NB4 (cell line): ENCODE measurements around the gene WDR45B.

Source experiments
- DNase-seq: peaks from one replicate; pipeline ENCODE4 v3.0.0; 2010; ENCODE audit warnings: low read depth
- H3K4me3 ChIP-seq: one replicate; pipeline ENCODE4 v1.5.1; 2011; ENCODE audit warnings: mild to moderate bottlenecking, low read depth, low read length, moderate library complexity
- MYC ChIP-seq: IDR thresholded peaks from 2 replicates; pipeline ENCODE4 v1.6.1; 2011; ENCODE audit warnings: low read depth, low read length
- POLR2A ChIP-seq: IDR thresholded peaks from 2 replicates; pipeline ENCODE4 v1.6.1; 2011; ENCODE audit warnings: mild to moderate bottlenecking; ENCODE audit not compliant: insufficient read length; ENCODE audit errors: extremely low read depth
- TF ChIP-seq, protein P1 (sequence below): IDR thresholded peaks from one replicate; pipeline ENCODE4 v1.5.1; 2012; ENCODE audit warnings: low read depth, low read length
- TF ChIP-seq, protein P2 (sequence below): IDR thresholded peaks from 2 replicates; pipeline ENCODE4 v1.6.1; 2011; ENCODE audit warnings: low read depth, low read length

The WDR45B gene

DNA sequence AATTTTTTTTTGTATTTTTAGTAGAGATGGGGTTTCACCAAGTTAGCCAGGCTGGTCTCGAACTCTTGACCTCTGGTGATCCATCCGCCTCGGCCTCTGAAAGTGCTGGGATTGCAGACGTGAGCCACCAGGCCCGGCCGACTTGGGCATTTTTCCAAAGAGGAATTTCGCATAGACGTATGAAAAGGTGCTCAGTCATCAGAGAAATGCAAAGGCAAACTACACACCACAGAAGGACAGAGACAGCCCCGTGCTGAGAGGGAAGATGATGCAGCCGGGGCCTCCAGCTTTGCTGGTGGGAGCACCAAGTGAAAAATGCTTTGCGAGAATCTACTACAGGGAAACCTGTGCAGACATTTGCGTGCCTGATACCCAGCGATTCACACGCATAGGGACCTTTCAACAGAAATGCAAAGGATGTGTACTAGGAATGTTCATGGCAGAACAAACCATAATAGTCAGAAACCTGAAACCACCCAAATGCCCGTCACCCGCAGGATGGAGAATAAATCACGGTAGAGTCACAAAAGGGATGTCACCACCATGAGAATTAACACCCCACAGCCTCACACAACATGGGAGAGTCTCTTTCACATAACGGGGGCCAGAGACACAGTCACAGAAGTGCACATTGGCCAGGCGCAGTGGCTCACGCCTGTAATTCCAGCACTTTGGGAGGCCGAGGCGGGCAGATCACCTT lies 45.1 kb upstream of the WDR45B start:
- no peak for DNase-seq
- TF ChIP-seq, protein P1, sequence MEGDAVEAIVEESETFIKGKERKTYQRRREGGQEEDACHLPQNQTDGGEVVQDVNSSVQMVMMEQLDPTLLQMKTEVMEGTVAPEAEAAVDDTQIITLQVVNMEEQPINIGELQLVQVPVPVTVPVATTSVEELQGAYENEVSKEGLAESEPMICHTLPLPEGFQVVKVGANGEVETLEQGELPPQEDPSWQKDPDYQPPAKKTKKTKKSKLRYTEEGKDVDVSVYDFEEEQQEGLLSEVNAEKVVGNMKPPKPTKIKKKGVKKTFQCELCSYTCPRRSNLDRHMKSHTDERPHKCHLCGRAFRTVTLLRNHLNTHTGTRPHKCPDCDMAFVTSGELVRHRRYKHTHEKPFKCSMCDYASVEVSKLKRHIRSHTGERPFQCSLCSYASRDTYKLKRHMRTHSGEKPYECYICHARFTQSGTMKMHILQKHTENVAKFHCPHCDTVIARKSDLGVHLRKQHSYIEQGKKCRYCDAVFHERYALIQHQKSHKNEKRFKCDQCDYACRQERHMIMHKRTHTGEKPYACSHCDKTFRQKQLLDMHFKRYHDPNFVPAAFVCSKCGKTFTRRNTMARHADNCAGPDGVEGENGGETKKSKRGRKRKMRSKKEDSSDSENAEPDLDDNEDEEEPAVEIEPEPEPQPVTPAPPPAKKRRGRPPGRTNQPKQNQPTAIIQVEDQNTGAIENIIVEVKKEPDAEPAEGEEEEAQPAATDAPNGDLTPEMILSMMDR, result no peak
- TF ChIP-seq POLR2A, result no peak
- TF ChIP-seq, protein P2, sequence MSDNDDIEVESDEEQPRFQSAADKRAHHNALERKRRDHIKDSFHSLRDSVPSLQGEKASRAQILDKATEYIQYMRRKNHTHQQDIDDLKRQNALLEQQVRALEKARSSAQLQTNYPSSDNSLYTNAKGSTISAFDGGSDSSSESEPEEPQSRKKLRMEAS, result no peak
- no peak for TF ChIP-seq MYC
- H3K4me3 ChIP-seq, result no peak overlapping the region

DNA sequence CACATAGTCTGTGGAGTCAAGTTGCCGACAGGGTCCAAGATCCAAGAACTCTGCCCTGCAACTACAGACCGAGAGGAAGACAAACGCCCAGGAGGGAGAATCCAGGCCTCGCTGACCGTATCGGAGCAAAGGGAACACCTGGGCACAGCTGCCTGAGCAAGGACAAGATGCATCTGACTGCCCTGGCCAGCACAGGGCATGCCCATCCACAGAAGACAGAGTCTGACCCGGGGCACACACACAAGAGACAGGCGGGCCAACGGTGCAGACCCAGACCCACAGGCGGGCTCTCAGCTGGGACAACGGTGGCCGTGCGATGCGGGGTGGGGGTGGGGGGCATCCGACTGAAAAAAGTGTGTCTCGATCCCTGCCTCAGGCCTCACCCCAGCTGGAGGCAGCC lies 44.0 kb upstream of the WDR45B start:
- H3K4me3 ChIP-seq, result no peak overlapping the region
- TF ChIP-seq MYC, result no peak
- no peak for TF ChIP-seq POLR2A
- TF ChIP-seq, protein P1, result no peak
- TF ChIP-seq, protein P2, result no peak
- no peak for DNase-seq

DNA sequence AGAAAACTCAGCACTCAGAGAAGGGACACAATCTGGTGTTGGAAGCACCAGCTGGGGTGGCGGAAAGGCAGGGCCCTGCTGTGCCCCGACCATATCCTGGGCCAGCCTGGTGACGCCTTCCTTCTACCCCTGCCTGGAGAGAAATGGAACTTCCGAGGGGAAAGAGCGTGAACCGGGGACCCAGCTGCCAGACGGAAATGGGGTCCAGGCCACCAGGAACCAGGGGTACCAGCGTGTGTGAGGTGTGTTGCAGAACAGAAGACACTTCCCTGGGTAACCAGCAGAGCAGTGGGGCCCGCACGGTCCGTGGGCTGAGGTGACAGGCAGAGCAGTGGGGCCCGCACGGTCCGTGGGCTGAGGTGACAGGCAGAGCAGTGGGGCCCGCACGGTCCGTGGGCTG lies 43.5 kb upstream of the WDR45B start:
- DNase-seq, result no peak
- H3K4me3 ChIP-seq, result no peak overlapping the region
- TF ChIP-seq, protein P2, result no peak
- no peak for TF ChIP-seq MYC
- TF ChIP-seq, protein P1, result no peak
- TF ChIP-seq POLR2A, result no peak

DNA sequence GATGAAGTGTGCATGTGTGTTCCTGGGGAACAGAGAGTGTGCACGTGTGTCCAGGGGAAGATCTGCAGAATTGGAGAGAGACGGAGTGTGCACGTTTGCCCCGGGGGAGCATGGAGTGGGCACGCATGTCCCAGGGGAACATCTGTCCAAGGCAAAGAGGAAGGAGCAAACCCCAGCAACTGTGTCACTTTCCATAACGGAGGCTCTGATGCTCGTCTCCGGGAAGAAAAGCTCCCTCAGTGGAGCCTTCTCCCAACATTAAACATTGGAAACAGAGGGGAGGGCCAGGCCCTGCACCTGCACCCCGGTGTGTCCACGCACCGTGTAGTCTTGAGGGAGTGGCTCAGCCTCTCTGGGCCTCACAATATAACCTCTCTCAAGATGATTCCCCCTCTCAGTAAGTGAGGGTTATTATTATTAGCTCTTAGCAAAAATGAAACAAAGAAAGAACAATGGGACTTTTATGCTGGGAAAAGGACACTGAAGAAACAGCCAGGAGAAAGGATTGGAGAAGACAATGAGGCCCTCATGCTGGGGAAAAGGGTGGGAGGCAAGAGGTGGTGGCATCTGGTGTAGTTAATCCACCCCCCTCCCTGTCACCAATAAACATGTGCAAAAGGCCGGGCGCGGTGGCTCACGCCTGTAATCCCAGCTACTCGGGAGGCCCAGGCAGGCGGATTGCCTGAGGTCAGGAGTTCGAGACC lies 42.7 kb upstream of the WDR45B start:
- no peak overlapping the region for H3K4me3 ChIP-seq
- peak; percentile 66 for DNase-seq
- no peak for TF ChIP-seq POLR2A
- TF ChIP-seq, protein P1, result no peak
- TF ChIP-seq, protein P2, result no peak
- no peak for TF ChIP-seq MYC

DNA sequence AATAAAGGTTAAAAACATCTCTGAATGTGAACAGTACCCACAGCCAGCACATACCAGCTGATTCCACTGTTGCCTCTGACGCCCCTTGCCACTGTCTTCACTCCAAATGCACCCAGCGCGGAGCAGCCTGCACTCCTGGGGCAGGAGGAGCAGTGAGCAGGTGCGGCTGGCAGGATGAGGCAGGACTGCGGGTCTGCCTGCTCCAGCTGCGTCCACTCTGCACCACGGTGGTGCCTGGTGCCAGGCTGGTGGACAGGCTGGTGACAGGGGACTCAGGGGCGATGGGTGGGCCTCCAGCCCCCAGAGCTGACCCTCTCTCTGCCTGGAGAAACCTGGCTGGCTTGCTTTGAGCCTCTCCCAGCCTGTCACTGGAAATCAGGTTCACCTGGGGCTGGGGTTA lies 40.8 kb upstream of the WDR45B start:
- H3K4me3 ChIP-seq, result no peak overlapping the region
- DNase-seq, result no peak
- TF ChIP-seq MYC, result no peak
- TF ChIP-seq, protein P1, result no peak
- TF ChIP-seq POLR2A, result no peak
- TF ChIP-seq, protein P2, result no peak
